Right lung (tissue), 5 donors: ENCODE measurements around the gene KCNMB2. TPM values are rescaled to one million over a fixed set of nuclear protein-coding genes. Genes with fewer than 3 reads are reported as not detected.
"Not testable (repeated sequence)": the region's sequence is repeated elsewhere in the genome, so short reads cannot be mapped to it uniquely, and the experiment has no call there.

ENCODE experiments used
- DNase-seq, 2 donors: peaks; one replicate each; pipeline ENCODE4 v3.0.0-alpha.2; 2013
- polyA plus RNA-seq, 5 donors: library from polyadenylated mRNA; unstranded; fragments of 120-200 nt; gene quantifications; one replicate each; pipeline versions ENCODE4 v1.2.1 to v1.2.3, GENCODE V29; 2013; ENCODE audit warnings: inconsistent platforms in 1 of 5, low replicate concordance in 1 of 5; ENCODE audit not compliant: insufficient read length in 5 of 5, insufficient read depth in 1 of 5

The KCNMB2 gene
- polyA plus RNA-seq, 5 donors, result 8.9 to 19.1 (median 14.6) TPM

- DNase-seq, result no peak
Observed at GRCh38 chr3:178859386-178859785, 323.1 kb downstream of the KCNMB2 start.

- DNase-seq, result not testable (repeated sequence)
Observed at GRCh38 chr3:178859900-178860436, 323.7 kb downstream of the KCNMB2 start.

- DNase-seq, result no peak
Observed at GRCh38 chr3:178868681-178869080, 332.4 kb downstream of the KCNMB2 start.

GRCh38 chr3:178870085-178870484, 333.8 kb downstream of the KCNMB2 start:
- no peak for DNase-seq

GRCh38 chr3:178875157-178875556, 338.9 kb downstream of the KCNMB2 start:
- no peak for DNase-seq

GRCh38 chr3:178875836-178876235, 339.6 kb downstream of the KCNMB2 start:
- DNase-seq, result no peak

GRCh38 chr3:178880274-178880673, 344.0 kb downstream of the KCNMB2 start:
- DNase-seq, result no peak
